ENCODE data around the gene HSPA9. TPM values are rescaled to one million over a fixed set of nuclear protein-coding genes. Genes with fewer than 3 reads are reported as not detected.

The HSPA9 gene
- total and polyA plus RNA-seq, 2 of the 13 experiments (the other 11 are each of a cell fraction or from before 2014, with no cell fraction given): 165 to 478 TPM

DNA sequence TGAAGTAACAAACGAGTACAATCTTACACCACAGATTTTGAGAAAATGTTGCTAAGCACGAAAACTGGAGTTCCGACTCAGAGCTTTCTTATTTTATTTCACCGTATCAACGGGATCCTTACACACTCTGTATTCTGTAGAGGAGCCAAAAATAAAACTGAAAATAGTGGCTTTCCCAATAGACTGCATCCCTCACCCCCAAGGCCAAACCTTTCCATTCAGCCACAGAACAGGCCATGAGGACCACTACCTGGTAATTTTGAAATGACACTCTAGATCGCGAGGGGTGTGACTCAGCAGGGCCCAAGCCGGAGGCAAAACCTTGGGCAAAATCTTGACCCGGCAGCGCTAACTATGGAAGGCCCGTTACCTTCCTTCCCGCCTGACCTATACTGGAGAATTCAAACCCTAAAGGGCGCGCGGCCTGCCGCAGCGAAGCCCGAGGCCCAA, 432 bp downstream of the HSPA9 start:
- POLR2A ChIA-PET: interaction anchor here (0.9 to 2.1 kb wide), 18 partner anchors 9 to 767 kb away, joined by 3 to 22 read pairs (median 5); partner anchors contain the start of genes ETF1, FAM53C, MATR3 and SIL1
- Histone ChIP-seq H3K4me3 (replicated peaks in 1 of 3; ENCODE audit: insufficient read depth in 1 of 3, low read depth in 2 of 3, low read length in 3 of 3) (peak overlapping the region; percentile 85 to 97 (median 87)), H3K4me1 (ENCODE audit: insufficient read depth, low read length) (peaks cover 62% of the 10 kb centered on the region), H3K36me3 (replicated peaks in 1 of 2; ENCODE audit: control insufficient read depth in 1 of 2, insufficient read depth in 2 of 2, low read length in 2 of 2) (peaks cover 20 to 36% of the 10 kb centered on the region in 2 experiments), H3K79me2 (ENCODE audit: insufficient read depth, low read length) (peaks cover 49% of the 10 kb centered on the region), H3K9me3 (ENCODE audit: low read length) (no peaks in the 10 kb centered on the region), H3K27ac (ENCODE audit: extremely low read length, insufficient read depth, low read length) (peak overlapping the region; percentile 98), H2AFZ (ENCODE audit: low read length) (no peak overlapping the region), H3K9ac (ENCODE audit: insufficient read depth, low read depth, low read length) (peak overlapping the region; percentile 99), H3K4me2 (ENCODE audit: low read depth, low read length) (peak overlapping the region; percentile 80), H4K20me1 (ENCODE audit: insufficient read depth, low read length) (no peaks in the 10 kb centered on the region), H3K27me3 (ENCODE audit: control insufficient read depth in 1 of 2, insufficient read depth in 2 of 2, low read length in 2 of 2) (no peaks in the 10 kb centered on the region; a peak in 1 of 5 replicates)
- FAIRE-seq (no peak), ATAC-seq (no peak), DNase-seq (ENCODE audit: low spot score) (no peak)
- intact Hi-C loops (cut with micrococcal nuclease; ENCODE audit: unreplicated experiment) (loop anchor here (10.0 kb wide), 1 partner anchor 180 kb away; the partner anchor contains the start of gene CTNNA1), in situ Hi-C loops (cut with HindIII; ENCODE audit: extremely low pct_ligation_motif_present, low pct_unique_long_range_greater_than_20kb) (no loop called here)
- BruUV-seq (replicated peaks): no TSS peak
- 1% methylated on average over 8 of the region's 18 CpGs for WGBS (ENCODE audit: low lambda C conversion rate)
- CTCF ChIA-PET (ENCODE audit: low intra/inter-chr PET ratio, low total read pairs): no interaction called here
- TF ChIP-seq, protein P1, sequence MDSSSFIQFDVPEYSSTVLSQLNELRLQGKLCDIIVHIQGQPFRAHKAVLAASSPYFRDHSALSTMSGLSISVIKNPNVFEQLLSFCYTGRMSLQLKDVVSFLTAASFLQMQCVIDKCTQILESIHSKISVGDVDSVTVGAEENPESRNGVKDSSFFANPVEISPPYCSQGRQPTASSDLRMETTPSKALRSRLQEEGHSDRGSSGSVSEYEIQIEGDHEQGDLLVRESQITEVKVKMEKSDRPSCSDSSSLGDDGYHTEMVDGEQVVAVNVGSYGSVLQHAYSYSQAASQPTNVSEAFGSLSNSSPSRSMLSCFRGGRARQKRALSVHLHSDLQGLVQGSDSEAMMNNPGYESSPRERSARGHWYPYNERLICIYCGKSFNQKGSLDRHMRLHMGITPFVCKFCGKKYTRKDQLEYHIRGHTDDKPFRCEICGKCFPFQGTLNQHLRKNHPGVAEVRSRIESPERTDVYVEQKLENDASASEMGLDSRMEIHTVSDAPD (CRISPR knock-in tag; IDR thresholded peaks at IDR 0.05): peak; percentile 59; the same call in 1 of the 2 replicates
- TF ChIP-seq ZNF101 (CRISPR knock-in tag; IDR thresholded peaks at IDR 0.05; ENCODE audit: borderline replicate concordance, low read depth) (0 out of 2 replicates have a peak, but pooled peaks have one; percentile 3), PHF21A (CRISPR knock-in tag; IDR thresholded peaks at IDR 0.05) (no peak), TBX2 (CRISPR knock-in tag; IDR thresholded peaks at IDR 0.05; ENCODE audit: borderline replicate concordance) (no peak)
- TF ChIP-seq, protein P2, sequence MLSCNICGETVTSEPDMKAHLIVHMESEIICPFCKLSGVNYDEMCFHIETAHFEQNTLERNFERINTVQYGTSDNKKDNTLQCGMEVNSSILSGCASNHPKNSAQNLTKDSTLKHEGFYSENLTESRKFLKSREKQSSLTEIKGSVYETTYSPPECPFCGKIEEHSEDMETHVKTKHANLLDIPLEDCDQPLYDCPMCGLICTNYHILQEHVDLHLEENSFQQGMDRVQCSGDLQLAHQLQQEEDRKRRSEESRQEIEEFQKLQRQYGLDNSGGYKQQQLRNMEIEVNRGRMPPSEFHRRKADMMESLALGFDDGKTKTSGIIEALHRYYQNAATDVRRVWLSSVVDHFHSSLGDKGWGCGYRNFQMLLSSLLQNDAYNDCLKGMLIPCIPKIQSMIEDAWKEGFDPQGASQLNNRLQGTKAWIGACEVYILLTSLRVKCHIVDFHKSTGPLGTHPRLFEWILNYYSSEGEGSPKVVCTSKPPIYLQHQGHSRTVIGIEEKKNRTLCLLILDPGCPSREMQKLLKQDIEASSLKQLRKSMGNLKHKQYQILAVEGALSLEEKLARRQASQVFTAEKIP (CRISPR knock-in tag; IDR thresholded peaks at IDR 0.05; ENCODE audit: borderline replicate concordance): no peak
- TF ChIP-seq, protein P3, sequence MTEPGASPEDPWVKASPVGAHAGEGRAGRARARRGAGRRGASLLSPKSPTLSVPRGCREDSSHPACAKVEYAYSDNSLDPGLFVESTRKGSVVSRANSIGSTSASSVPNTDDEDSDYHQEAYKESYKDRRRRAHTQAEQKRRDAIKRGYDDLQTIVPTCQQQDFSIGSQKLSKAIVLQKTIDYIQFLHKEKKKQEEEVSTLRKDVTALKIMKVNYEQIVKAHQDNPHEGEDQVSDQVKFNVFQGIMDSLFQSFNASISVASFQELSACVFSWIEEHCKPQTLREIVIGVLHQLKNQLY (CRISPR knock-in tag; IDR thresholded peaks at IDR 0.05): no peak
- TF ChIP-seq, protein P4, sequence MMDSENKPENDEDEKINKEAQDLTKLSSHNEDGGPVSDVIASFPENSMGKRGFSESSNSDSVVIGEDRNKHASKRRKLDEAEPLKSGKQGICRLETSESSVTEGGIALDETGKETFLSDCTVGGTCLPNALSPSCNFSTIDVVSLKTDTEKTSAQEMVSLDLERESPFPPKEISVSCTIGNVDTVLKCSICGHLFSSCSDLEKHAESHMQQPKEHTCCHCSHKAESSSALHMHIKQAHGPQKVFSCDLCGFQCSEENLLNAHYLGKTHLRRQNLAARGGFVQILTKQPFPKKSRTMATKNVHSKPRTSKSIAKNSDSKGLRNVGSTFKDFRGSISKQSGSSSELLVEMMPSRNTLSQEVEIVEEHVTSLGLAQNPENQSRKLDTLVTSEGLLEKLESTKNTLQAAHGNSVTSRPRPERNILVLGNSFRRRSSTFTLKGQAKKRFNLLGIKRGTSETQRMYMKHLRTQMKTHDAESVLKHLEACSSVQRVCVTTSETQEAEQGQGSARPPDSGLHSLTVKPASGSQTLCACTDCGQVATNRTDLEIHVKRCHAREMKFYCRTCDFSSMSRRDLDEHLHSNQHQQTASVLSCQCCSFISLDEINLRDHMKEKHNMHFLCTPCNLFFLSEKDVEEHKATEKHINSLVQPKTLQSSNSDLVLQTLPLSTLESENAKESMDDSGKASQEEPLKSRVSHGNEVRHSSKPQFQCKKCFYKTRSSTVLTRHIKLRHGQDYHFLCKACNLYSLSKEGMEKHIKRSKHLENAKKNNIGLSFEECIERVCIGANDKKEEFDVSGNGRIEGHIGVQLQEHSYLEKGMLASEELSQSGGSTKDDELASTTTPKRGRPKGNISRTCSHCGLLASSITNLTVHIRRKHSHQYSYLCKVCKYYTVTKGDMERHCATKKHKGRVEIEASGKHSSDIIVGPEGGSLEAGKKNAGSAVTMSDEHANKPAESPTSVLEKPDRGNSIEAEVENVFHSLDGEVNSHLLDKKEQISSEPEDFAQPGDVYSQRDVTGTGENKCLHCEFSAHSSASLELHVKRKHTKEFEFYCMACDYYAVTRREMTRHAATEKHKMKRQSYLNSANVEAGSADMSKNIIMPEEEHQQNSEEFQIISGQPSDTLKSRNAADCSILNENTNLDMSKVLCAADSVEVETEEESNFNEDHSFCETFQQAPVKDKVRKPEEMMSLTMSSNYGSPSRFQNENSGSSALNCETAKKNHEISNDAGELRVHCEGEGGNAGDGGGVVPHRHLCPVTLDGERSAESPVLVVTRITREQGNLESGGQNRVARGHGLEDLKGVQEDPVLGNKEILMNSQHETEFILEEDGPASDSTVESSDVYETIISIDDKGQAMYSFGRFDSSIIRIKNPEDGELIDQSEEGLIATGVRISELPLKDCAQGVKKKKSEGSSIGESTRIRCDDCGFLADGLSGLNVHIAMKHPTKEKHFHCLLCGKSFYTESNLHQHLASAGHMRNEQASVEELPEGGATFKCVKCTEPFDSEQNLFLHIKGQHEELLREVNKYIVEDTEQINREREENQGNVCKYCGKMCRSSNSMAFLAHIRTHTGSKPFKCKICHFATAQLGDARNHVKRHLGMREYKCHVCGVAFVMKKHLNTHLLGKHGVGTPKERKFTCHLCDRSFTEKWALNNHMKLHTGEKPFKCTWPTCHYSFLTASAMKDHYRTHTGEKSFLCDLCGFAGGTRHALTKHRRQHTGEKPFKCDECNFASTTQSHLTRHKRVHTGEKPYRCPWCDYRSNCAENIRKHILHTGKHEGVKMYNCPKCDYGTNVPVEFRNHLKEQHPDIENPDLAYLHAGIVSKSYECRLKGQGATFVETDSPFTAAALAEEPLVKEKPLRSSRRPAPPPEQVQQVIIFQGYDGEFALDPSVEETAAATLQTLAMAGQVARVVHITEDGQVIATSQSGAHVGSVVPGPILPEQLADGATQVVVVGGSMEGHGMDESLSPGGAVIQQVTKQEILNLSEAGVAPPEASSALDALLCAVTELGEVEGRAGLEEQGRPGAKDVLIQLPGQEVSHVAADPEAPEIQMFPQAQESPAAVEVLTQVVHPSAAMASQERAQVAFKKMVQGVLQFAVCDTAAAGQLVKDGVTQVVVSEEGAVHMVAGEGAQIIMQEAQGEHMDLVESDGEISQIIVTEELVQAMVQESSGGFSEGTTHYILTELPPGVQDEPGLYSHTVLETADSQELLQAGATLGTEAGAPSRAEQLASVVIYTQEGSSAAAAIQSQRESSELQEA (CRISPR knock-in tag; IDR thresholded peaks at IDR 0.05; ENCODE audit: not compliant biosample characterization): no peak
- TF ChIP-seq, protein P5, sequence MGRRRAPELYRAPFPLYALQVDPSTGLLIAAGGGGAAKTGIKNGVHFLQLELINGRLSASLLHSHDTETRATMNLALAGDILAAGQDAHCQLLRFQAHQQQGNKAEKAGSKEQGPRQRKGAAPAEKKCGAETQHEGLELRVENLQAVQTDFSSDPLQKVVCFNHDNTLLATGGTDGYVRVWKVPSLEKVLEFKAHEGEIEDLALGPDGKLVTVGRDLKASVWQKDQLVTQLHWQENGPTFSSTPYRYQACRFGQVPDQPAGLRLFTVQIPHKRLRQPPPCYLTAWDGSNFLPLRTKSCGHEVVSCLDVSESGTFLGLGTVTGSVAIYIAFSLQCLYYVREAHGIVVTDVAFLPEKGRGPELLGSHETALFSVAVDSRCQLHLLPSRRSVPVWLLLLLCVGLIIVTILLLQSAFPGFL (CRISPR knock-in tag; IDR thresholded peaks at IDR 0.05): peak; percentile 43; the same call in 1 of the 2 replicates
